ENCODE data around the gene HAL. TPM values are rescaled to one million over a fixed set of nuclear protein-coding genes. Genes with fewer than 3 reads are reported as not detected.

HAL gene
- total RNA-seq, 4 donors from 2014 or later = 1.2 to 8.7 (median 1.7) TPM

- no peak for DNase-seq (ENCODE audit: low spot score)
- TF ChIP-seq, protein P1, sequence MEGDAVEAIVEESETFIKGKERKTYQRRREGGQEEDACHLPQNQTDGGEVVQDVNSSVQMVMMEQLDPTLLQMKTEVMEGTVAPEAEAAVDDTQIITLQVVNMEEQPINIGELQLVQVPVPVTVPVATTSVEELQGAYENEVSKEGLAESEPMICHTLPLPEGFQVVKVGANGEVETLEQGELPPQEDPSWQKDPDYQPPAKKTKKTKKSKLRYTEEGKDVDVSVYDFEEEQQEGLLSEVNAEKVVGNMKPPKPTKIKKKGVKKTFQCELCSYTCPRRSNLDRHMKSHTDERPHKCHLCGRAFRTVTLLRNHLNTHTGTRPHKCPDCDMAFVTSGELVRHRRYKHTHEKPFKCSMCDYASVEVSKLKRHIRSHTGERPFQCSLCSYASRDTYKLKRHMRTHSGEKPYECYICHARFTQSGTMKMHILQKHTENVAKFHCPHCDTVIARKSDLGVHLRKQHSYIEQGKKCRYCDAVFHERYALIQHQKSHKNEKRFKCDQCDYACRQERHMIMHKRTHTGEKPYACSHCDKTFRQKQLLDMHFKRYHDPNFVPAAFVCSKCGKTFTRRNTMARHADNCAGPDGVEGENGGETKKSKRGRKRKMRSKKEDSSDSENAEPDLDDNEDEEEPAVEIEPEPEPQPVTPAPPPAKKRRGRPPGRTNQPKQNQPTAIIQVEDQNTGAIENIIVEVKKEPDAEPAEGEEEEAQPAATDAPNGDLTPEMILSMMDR (IDR thresholded peaks at IDR 0.05) = no peak
- ATAC-seq (ENCODE audit: low FRiP score) = no peak
Observed at GRCh38 chr12:95986635-95987570, 9.2 kb downstream of the HAL start.

GRCh38 chr12:95984682-95985081 lies 11.5 kb downstream of the HAL start:
- ATAC-seq (ENCODE audit: low FRiP score) (no peak), DNase-seq (ENCODE audit: low spot score) (no peak)
- TF ChIP-seq, protein P1 (IDR thresholded peaks at IDR 0.05) = no peak

GRCh38 chr12:95982602-95983001 lies 13.5 kb downstream of the HAL start:
- TF ChIP-seq, protein P1 (IDR thresholded peaks at IDR 0.05) = no peak
- ATAC-seq (ENCODE audit: low FRiP score) (no peak), DNase-seq (ENCODE audit: low spot score) (no peak)

GRCh38 chr12:95980437-95980836 lies 15.7 kb downstream of the HAL start:
- TF ChIP-seq, protein P1 (IDR thresholded peaks at IDR 0.05) = no peak
- no peak for DNase-seq (ENCODE audit: low spot score)
- no peak for ATAC-seq (ENCODE audit: low FRiP score)

DNA sequence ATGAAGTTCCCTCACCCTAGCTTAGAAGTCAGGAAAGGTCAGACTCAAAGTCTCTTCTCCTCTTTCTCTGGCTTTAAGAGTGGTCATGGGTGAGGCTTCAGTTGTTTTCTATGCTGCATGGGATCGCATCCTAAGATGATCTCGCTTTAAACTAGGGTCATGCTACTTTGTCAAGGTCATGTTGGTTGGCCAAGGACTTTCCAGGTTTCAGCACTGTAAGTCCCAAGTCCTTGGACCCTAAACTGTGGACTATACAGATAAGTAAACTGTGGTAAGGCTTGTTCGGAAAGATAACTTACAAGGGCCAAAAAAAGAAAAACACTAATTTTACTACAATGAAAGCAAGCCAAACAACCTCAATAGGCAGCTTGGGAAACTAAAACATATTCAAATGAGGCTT lies 17.4 kb downstream of the HAL start:
- TF ChIP-seq, protein P1 (IDR thresholded peaks at IDR 0.05) = no peak
- no peak for DNase-seq (ENCODE audit: low spot score)
- ATAC-seq (ENCODE audit: low FRiP score) = no peak

- no peak for ATAC-seq (ENCODE audit: low FRiP score)
- no peak for DNase-seq (ENCODE audit: low spot score)
- TF ChIP-seq, protein P1 (IDR thresholded peaks at IDR 0.05) = no peak
Observed at GRCh38 chr12:95978351-95978750, 17.8 kb downstream of the HAL start.

All from omental fat pad (tissue), 4 donors.